Left colon (tissue), 2 donors: Measurements from ENCODE around the gene SORD. TPM values are rescaled to one million over a fixed set of nuclear protein-coding genes. Genes with fewer than 3 reads are reported as not detected.

ENCODE experiments used
- ATAC-seq: fragments of 200-7000 bp; cut with Tn5 transposase; one replicate; pipeline ENCODE4 v1.9.1; 2020; ENCODE audit warnings: mild to moderate bottlenecking, moderate library complexity
- DNase-seq, 2 donors: peaks; one replicate each; pipeline ENCODE4 v3.0.0-alpha.2; 2020
- intact Hi-C, 2 donors: fragments of 100-400 bp; cut with DNase I in 1 of 2; cut with micrococcal nuclease in 1 of 2; formaldehyde crosslinking; loops; one replicate each; pipeline versions ENCODE4 v1.11.2 to v1.14.0; 2022; cut with DNase I, micrococcal nuclease
- total RNA-seq, 2 donors: library from RNA; stranded (reverse); fragmentation: NEBNext Ultra II Directional; extraction: Animal tissue kit (Norgen Biotek cat#: 25700); gene quantifications; one replicate each; pipeline ENCODE4 v1.2.1, GENCODE V29; 2021
- donor health status: DM: no; HTN: no; CAD: no.
- donor health status: DM: yes; HTN: yes; CAD: no.

SORD gene
- total RNA-seq, 2 donors from 2014 or later = 13.2 to 23.3 TPM

DNA sequence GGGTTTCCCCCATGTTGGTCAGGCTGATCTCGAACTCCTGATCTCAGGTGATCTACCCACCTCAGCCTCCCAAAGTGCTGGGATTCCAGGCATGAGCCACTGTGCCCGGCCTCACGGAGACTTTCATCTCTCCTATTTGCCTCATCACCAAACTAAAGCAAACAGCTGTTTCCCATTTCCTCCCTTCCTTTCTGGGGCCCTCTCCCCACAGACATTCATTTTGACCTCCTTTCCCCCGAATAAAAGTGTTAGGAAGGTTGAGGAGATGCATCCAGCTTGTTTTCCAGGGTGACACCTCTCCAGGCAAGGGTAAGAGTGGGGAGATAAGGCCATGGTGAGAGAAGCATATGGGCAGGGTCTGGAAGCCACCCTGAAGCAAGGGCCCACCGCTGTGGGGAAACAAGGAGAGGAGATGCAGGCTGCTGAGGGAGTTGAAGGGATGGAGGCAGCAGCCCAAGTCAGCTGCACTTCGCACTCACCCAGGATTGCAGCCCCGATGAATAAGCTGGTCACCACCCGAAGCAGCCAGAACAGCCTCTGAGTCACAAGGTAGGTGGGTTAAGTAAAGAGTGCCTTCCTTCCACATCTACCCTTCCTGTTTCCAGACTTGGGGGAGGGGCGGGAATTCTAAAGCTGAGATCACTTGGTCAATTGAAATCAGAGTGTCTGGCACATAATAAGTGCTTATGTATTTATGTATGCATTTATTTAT is 98.9 kb downstream of the SORD start:
- DNase-seq (no peak), ATAC-seq (no peak)
- intact Hi-C loops = no loop called here

DNA sequence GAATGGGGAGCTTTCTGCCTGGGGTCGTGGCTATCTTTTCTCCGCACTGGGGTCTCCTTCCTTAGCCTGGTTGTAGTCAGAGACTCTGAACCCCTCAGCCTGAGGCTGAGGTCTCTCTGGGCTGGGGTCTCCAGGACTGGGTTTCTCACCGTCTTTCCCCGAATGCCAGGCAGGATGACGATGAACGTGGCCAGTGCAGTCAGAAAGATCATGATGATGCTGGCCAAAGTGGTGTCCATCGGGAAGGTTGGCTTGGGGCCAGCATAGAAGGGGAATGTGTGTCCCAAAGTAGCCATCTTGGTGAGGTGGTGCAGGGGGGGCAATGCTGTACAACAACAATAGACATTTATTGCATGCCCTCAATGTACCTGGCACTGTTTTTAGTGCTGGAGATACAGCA is 99.7 kb downstream of the SORD start:
- intact Hi-C loops = no loop called here
- DNase-seq (no peak), ATAC-seq (no peak)

DNA sequence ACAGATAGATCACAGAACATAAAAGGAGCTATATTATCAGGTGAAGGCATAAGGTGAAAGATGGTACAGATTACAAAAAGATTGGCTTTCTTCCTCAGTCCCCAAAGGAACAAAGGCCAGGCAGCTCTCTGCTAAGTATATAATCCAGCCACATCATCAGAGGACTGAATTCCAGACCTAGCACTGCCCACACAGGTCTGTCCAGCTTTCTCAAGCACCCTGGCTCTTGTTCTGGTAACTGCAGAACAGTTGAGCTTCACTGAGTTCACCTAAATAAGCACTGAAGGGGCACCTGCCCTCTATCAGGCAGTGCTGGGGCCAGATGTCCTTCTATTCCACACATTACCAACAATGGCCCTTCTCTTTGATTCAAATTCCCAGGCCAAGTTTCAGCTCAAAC is 100.4 kb downstream of the SORD start:
- DNase-seq (no peak), ATAC-seq (no peak)
- intact Hi-C loops = no loop called here

DNA sequence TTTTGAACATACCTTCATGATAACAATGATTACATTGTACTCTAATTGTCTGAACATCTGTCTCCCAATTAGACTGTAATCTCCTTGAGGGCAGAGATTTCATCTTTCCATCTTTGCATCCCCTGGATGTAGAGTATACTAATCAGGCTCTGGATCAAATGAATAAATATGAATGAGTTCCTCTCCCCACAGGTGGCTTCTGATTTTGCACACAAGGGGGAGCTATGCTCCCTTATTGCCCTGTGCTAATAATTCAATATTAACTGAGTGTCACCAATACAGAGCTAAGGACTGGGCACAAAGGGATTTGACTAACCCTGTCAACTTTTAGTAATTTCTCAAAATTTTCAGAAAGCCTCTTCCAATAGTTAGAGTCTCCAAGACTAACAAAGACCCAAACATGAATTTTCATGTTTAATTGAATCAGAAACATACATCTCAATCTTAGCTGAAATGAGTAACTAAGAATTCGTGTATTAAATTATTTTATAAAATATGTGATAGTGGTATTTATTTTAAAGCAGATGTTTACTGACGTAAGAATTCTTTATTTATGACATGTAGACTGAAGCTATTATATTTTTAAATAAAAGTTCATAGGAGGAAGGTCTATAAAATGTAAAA is 103.7 kb downstream of the SORD start:
- no peak for DNase-seq
- intact Hi-C loops = no loop called here
- ATAC-seq = peak; percentile 41

Other genes starting within 250 kb of the SORD start
- gene TERB2, start 66.5 kb upstream of the SORD start, total RNA-seq = not detected
- 10 to 100 TPM in 1 of 2 donors, 1 to 10 TPM in 1; 3.9 to 30.4 TPM for gene DUOX2, start 91.0 kb downstream of the SORD start, total RNA-seq
- 1 to 10 TPM; 1.3 to 4.9 TPM for gene DUOXA2, start 91.1 kb downstream of the SORD start, total RNA-seq
- 1 to 10 TPM in 1 of 2 donors, under 1 TPM in 1; 0.67 to 1.6 TPM for gene DUOXA1, start 106.7 kb downstream of the SORD start, total RNA-seq
- gene DUOX1, start 106.8 kb downstream of the SORD start, total RNA-seq = under 1 TPM; 0.56 to 0.85 TPM
- 1 to 10 TPM; 5.6 to 8.3 TPM for gene SHF, start 164.8 kb downstream of the SORD start, total RNA-seq
- gene SLC28A2, start 229.0 kb downstream of the SORD start, total RNA-seq = 10 to 100 TPM; 39.0 to 44.9 TPM